ENCODE data around the gene MRPL10. TPM values are rescaled to one million over a fixed set of nuclear protein-coding genes. Genes with fewer than 3 reads are reported as not detected.
"Not testable (repeated sequence)": the region's sequence is repeated elsewhere in the genome, so short reads cannot be mapped to it uniquely, and the experiment has no call there.

MRPL10 gene
- total RNA-seq, 3 donors from 2014 or later: 35.0 to 43.5 (median 36.7) TPM

GRCh38 chr17:47774987-47775580 lies 56.3 kb downstream of the MRPL10 start:
- no peak for DNase-seq (ENCODE audit: low spot score in 2 of 2)
- Histone ChIP-seq H3K4me1 (no peaks in the 10 kb centered on the region), H3K36me3 (no peaks in the 10 kb centered on the region), H3K4me3 (no peak overlapping the region), H3K9me3 (no peaks in the 10 kb centered on the region), H3K27ac (no peak overlapping the region), H3K27me3 (peaks cover 5 to 52% of the 10 kb centered on the region in 2 donors)
- TF ChIP-seq, protein P1, sequence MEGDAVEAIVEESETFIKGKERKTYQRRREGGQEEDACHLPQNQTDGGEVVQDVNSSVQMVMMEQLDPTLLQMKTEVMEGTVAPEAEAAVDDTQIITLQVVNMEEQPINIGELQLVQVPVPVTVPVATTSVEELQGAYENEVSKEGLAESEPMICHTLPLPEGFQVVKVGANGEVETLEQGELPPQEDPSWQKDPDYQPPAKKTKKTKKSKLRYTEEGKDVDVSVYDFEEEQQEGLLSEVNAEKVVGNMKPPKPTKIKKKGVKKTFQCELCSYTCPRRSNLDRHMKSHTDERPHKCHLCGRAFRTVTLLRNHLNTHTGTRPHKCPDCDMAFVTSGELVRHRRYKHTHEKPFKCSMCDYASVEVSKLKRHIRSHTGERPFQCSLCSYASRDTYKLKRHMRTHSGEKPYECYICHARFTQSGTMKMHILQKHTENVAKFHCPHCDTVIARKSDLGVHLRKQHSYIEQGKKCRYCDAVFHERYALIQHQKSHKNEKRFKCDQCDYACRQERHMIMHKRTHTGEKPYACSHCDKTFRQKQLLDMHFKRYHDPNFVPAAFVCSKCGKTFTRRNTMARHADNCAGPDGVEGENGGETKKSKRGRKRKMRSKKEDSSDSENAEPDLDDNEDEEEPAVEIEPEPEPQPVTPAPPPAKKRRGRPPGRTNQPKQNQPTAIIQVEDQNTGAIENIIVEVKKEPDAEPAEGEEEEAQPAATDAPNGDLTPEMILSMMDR (IDR thresholded peaks at IDR 0.05): no peak
- TF ChIP-seq POLR2A (IDR thresholded peaks at IDR 0.05) (no peak), POLR2AphosphoS5 (IDR thresholded peaks at IDR 0.05) (no peak)
- intact Hi-C loops (cut with DNase I; ENCODE audit: low total_unique reads): no loop called here

DNA sequence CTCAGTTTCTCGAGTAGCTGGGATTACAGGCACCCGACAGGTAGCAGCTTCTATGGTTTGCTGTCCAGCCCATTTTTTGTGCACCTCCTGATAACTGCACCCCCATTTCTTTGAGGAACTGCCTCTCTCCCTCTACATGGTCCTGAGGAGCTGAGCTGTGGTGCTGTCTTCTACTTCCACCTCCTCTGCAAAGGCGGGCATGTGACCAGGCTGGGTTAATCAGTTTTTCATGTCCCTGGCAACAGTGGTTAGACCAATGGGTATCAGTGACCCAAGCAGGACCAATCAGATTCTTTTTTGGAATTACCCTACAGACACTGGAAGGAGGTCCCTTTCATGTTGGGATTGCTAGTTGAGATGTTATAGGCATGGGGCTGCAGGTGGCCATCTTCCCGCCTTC lies 57.0 kb downstream of the MRPL10 start:
- no peak for TF ChIP-seq POLR2A (IDR thresholded peaks at IDR 0.05)
- TF ChIP-seq POLR2AphosphoS5 (IDR thresholded peaks at IDR 0.05): no peak
- TF ChIP-seq, protein P1 (IDR thresholded peaks at IDR 0.05): no peak
- Histone ChIP-seq H3K4me3 (no peak overlapping the region), H3K36me3 (no peaks in the 10 kb centered on the region), H3K9me3 (no peaks in the 10 kb centered on the region), H3K4me1 (no peaks in the 10 kb centered on the region), H3K27ac (no peak overlapping the region), H3K27me3 (peaks cover 5 to 52% of the 10 kb centered on the region in 2 donors)
- DNase-seq (ENCODE audit: low spot score in 2 of 2): no peak
- intact Hi-C loops (cut with DNase I; ENCODE audit: low total_unique reads): no loop called here

- DNase-seq (ENCODE audit: low spot score in 2 of 2): not testable (repeated sequence)
Measured at GRCh38 chr17:47773649-47774048, 57.7 kb downstream of the MRPL10 start.

More at GRCh38 chr17:47773649-47774048, 57.7 kb downstream of the MRPL10 start:
- H3K4me1 ChIP-seq; H3K27ac ChIP-seq; H3K4me3 ChIP-seq; H3K9me3 ChIP-seq; H3K36me3 ChIP-seq; intact Hi-C loops (cut with DNase I; ENCODE audit: low total_unique reads): not testable (repeated sequence)
- peaks cover 5 to 52% of the 10 kb centered on the region in 2 donors for H3K27me3 ChIP-seq

Other genes starting within 250 kb of the MRPL10 start
- 100 to 1,000 TPM; 148 to 238 (median 189) TPM for gene KPNB1, start 181.6 kb downstream of the MRPL10 start, total RNA-seq
- 10 to 100 TPM in 1 of 3 donors, 1 to 10 TPM in 2; 4.5 to 11.5 (median 8.3) TPM for gene TBKBP1, start 137.4 kb downstream of the MRPL10 start, total RNA-seq
- gene TBX21, start 98.3 kb downstream of the MRPL10 start, total RNA-seq: 1 to 10 TPM in 2 of 3 donors, under 1 TPM in 1; 0.33 to 1.8 (median 1.0) TPM
- gene OSBPL7, start 9.7 kb downstream of the MRPL10 start, total RNA-seq: 10 to 100 TPM in 1 of 3 donors, 1 to 10 TPM in 2; 3.0 to 10.2 (median 8.9) TPM
- under 1 TPM; 0.16 to 0.59 (median 0.33) TPM for gene LRRC46, start 129 bp upstream of the MRPL10 start, total RNA-seq
- gene SCRN2, start 9.7 kb upstream of the MRPL10 start, total RNA-seq: 100 to 1,000 TPM in 1 of 3 donors, 10 to 100 TPM in 2; 49.2 to 108 (median 54.9) TPM
- gene SP6, start 19.6 kb upstream of the MRPL10 start, total RNA-seq: 1 to 10 TPM in 2 of 3 donors, under 1 TPM in 1; 0.48 to 5.3 (median 3.6) TPM
- 1 to 10 TPM; 4.6 to 9.8 (median 5.6) TPM for gene SP2, start 64.7 kb upstream of the MRPL10 start, total RNA-seq
- 10 to 100 TPM; 28.3 to 61.2 (median 34.7) TPM for gene PNPO, start 110.0 kb upstream of the MRPL10 start, total RNA-seq
- 100 to 1,000 TPM in 1 of 3 donors, 10 to 100 TPM in 1, not detected in 1; 38.7 to 105 TPM for gene PRR15L, start 126.3 kb upstream of the MRPL10 start, total RNA-seq
- 100 to 1,000 TPM; 121 to 198 (median 183) TPM for gene CDK5RAP3, start 139.6 kb upstream of the MRPL10 start, total RNA-seq
- gene COPZ2, start 206.3 kb upstream of the MRPL10 start, total RNA-seq: 10 to 100 TPM; 16.4 to 97.9 (median 23.3) TPM
- gene NFE2L1, start 216.8 kb upstream of the MRPL10 start, total RNA-seq: 100 to 1,000 TPM in 2 of 3 donors, 10 to 100 TPM in 1; 96.4 to 278 (median 106) TPM

All from breast epithelium (tissue), 4 donors.